GM12864 (cell line): ENCODE measurements around the gene LTBP2.

Experiments used
- DNase-seq: peaks from one replicate; pipeline ENCODE4 v3.0.0-alpha.2; 2011; ENCODE audit warnings: low read depth
- H3K4me3 ChIP-seq: 2 replicates; pipeline ENCODE4 v1.5.1; 2011; ENCODE audit warnings: mild to moderate bottlenecking, low read depth, low read length, control low read depth
- CTCF ChIP-seq: IDR thresholded peaks from 2 replicates; pipeline ENCODE4 v1.5.1; 2011; ENCODE audit warnings: low read depth, mild to moderate bottlenecking, moderate library complexity, low read length, control low read depth, inconsistent platforms; ENCODE audit errors: missing control alignments

LTBP2 gene

GRCh38 chr14:74638066-74638465, 26.0 kb upstream of the LTBP2 start:
- TF ChIP-seq CTCF = no peak
- DNase-seq = no peak
- no peak overlapping the region for H3K4me3 ChIP-seq

DNA sequence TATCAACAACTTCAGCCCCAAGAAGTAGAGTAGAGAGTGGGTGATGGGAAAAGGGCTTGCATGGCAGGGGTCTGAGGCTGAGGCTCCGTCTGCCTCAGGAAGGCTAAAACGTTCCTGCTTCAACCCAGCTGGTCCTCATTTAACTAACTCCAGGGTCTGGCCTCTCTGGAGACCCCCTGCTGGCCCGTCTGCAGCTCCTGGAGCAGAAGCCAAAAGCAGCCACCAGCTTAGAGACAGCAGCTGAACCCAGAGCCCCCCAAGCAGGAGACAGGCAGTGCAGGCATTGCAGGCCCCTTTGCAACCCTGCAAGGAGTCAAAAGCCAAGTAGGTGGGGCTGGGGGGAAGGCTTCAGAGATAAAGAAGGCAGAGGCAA, 25.1 kb upstream of the LTBP2 start:
- no peak for DNase-seq
- H3K4me3 ChIP-seq = no peak overlapping the region
- no peak for TF ChIP-seq CTCF

DNA sequence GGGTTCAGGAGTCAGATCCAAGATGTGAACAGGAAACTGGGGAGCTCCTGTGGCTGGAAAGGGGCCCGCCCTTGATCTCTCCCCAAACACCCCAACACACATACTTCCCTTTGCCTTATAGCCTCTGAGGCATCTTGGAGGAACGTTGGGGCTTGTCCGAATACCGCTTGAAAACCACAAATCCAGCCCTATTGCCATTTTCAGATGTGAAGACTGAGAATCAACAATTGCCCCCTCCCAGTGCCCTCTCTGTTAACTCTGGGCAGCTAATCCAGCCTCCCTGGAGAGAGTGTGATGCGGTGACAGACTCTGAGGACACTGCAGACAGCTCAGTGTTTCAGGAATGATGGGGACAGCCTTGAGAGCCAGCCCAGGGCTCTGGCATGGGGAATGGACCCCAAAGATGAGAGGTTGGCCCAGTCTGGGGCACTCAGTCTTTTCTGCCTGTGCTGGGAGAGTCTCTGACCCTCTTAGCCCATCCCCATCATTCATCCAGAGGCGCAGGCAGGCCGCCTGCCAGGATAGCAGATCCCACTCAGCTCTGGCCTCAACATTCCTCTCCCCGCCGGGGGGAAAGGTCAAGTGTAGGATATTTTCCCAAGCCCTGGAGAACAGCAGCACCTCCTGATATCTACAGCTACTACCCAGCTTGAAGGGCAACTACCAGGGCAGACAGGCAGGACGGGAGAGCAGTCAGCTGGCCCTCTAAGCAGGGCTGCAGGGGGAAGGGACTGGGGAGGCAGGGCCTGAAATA, 24.6 kb upstream of the LTBP2 start:
- no peak overlapping the region for H3K4me3 ChIP-seq
- TF ChIP-seq CTCF = no peak
- no peak for DNase-seq

- TF ChIP-seq CTCF = no peak
These were observed 23.8 kb upstream of the LTBP2 start for GRCh38 chr14:74635847-74636246.

GRCh38 chr14:74634964-74635363, 22.9 kb upstream of the LTBP2 start:
- DNase-seq = no peak

More at GRCh38 chr14:74635847-74636246, 23.8 kb upstream of the LTBP2 start:
- no peak overlapping the region for H3K4me3 ChIP-seq
- no peak for DNase-seq

DNA sequence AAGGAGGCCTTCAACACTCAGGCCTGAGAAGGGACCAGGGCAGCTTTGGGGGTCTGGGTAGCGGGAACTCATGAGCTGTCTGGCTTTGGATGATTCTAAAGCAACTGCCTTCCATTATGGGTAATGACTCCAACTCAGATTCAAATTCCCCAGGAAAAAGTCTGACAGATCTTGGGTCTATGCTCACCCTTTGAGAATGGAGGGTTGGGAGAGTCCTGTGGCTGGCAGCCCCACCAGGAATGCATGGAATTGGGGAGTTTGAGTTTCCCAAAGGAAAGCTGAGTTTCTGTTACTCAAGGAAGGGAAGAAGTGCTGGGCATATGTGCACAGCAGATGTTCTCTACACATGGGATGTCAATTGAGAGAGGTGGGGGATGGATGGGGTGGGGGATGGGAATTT, 22.4 kb upstream of the LTBP2 start:
- DNase-seq = no peak
- no peak for TF ChIP-seq CTCF
- H3K4me3 ChIP-seq = no peak overlapping the region

More at GRCh38 chr14:74634964-74635363, 22.9 kb upstream of the LTBP2 start:
- no peak for TF ChIP-seq CTCF
- no peak overlapping the region for H3K4me3 ChIP-seq
